Measurements from ENCODE around the gene INHBB. TPM values are rescaled to one million over a fixed set of nuclear protein-coding genes. Genes with fewer than 3 reads are reported as not detected.

The INHBB gene
- total RNA-seq, 1 donor from 2014 or later = not detected

DNA sequence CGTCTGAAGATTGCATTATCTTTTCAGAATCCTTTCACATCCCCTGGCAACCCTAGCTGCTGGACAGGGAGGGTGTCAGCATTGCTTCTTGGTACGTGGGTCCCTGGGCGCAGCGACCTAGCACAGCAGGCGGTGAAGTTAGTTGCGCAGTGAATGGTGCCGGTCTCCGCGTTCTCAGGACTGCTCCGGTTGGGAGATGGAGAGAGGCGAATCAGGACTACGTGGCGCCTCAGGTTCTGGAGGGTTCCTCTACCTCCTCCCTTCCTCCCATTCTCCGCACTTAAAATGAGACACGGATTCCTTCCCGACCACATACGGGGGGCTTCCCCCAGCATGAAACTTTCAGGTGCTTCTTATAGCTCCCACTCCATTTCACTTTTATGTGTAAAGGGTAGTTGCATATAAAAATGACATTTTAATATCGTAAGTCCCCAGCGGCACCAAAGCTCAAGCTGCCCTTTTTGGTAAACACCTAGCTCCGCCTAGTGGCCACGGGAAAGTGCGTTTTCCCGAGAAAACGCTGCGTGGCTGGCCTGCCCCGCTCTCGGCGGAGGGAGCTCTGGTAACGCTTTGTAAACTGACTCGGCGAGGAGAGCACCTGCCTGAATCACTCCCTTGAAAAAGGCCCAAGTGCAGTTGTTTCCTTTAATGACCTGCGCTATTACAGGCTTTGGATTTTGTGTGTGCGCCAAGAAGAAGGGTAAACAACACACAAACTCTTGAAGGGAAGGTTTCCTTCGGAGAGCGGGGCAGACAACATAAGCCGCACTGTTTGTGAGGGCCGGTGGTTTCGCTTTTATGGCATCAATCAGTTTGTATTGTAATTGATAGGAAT, 32.9 kb upstream of the INHBB start:
- peak overlapping the region; percentile 73 for H3K27ac Mint-ChIP-seq
- DNase-seq (ENCODE audit: low spot score, unreplicated experiment) = peak; percentile 64
- peaks cover 34% of the 10 kb centered on the region for H3K27me3 Mint-ChIP-seq
- TF ChIP-seq, protein P1, sequence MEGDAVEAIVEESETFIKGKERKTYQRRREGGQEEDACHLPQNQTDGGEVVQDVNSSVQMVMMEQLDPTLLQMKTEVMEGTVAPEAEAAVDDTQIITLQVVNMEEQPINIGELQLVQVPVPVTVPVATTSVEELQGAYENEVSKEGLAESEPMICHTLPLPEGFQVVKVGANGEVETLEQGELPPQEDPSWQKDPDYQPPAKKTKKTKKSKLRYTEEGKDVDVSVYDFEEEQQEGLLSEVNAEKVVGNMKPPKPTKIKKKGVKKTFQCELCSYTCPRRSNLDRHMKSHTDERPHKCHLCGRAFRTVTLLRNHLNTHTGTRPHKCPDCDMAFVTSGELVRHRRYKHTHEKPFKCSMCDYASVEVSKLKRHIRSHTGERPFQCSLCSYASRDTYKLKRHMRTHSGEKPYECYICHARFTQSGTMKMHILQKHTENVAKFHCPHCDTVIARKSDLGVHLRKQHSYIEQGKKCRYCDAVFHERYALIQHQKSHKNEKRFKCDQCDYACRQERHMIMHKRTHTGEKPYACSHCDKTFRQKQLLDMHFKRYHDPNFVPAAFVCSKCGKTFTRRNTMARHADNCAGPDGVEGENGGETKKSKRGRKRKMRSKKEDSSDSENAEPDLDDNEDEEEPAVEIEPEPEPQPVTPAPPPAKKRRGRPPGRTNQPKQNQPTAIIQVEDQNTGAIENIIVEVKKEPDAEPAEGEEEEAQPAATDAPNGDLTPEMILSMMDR (IDR thresholded peaks at IDR 0.05; ENCODE audit: unreplicated experiment) = peak; percentile 92
- H3K36me3 Mint-ChIP-seq (ENCODE audit: insufficient read depth) = no peaks in the 10 kb centered on the region
- no peaks in the 10 kb centered on the region for H3K9me3 Mint-ChIP-seq (ENCODE audit: low read depth)
- peak overlapping the region; percentile 58 for H3K4me3 Mint-ChIP-seq (ENCODE audit: low read depth)
- peaks cover 12% of the 10 kb centered on the region for H3K4me1 Mint-ChIP-seq (ENCODE audit: low read depth)

DNA sequence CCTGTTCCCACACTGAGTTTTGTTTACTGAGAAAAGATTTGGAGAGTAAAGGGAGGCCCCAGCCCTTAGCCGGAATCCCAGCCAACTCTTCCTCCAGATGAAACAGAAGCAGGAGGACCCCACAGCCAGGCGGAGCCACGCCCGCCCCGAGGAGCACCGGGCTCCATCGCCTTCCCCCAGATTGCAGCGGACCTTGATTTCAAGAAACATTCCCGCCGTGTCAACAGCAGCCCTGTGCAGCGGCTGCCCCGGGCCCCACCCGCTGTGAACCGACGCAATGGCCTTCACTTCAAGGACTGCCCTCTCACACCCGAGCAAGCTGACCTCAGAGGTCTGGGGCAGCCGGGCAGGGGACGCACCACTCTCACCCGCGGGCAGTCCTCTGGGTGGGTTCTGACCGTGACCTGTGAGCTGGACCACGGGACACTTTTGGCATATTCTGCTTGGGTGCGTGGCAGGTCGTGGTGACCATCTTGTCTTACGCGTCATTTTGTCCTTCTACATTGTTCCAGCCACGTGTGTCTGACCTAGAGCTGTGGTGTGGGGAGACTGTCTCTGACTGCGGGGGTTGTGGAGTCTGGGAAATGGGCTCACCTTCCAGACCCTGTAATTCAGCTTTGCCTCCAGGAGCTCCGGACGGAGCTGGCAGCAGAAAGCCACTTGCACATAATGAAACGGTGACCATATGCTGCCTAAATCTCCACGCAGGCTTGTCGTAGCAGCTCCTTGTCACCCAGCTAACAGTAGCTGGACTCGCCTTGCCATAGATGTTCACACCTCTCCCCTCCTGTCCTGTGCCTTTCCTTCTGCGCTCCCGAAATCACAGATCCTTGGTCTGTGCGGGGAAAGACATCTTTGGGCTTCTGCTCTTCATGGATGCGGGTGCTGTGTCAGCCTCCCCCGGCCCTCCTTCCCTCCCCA, 32.0 kb upstream of the INHBB start:
- no peaks in the 10 kb centered on the region for H3K36me3 Mint-ChIP-seq (ENCODE audit: insufficient read depth)
- no peak for DNase-seq (ENCODE audit: low spot score, unreplicated experiment)
- peaks cover 41% of the 10 kb centered on the region for H3K27me3 Mint-ChIP-seq

DNA sequence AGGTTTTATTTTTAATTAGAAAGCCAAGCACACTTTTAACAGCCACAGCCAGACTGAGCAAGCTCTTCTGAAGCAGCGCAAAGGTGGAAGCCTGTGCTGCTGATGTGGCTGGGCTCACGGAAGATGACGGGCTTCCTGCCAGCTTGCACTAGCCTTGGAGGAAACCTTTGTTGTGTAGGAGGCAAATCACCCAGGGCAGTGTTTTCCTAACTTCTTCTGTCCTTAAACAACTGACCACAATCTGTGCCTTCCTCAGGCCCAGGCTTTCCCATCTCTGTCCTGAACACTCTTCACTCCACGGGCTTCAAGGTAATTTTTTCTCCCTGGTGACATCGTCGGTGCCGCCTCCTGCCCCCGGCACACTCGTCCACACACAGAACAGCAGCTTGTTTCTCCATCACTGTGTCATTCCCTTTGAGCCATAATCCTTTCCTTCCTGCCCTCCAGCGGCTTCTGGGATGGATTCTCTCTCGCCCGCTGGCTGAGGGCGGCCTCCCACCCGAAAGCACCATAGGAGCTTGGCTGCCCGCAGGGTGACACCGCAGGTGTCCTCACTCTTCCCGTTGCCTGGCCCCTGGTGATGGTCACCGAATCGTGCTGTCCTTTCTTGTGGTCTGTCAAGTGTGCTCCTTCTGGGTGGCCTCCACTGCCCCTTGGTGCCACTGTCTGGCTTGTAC, 31.1 kb upstream of the INHBB start:
- H3K4me3 Mint-ChIP-seq (ENCODE audit: low read depth) = no peak overlapping the region
- H3K27me3 Mint-ChIP-seq = peaks cover 46% of the 10 kb centered on the region
- no peaks in the 10 kb centered on the region for H3K36me3 Mint-ChIP-seq (ENCODE audit: insufficient read depth)
- TF ChIP-seq, protein P1 (IDR thresholded peaks at IDR 0.05; ENCODE audit: unreplicated experiment) = no peak
- DNase-seq (ENCODE audit: low spot score, unreplicated experiment) = no peak
- no peaks in the 10 kb centered on the region for H3K9me3 Mint-ChIP-seq (ENCODE audit: low read depth)
- no peak overlapping the region for H3K27ac Mint-ChIP-seq
- peaks cover 15% of the 10 kb centered on the region for H3K4me1 Mint-ChIP-seq (ENCODE audit: low read depth)

More for the DNA sequence above, 32.0 kb upstream of the INHBB start:
- Mint-ChIP-seq H3K9me3 (ENCODE audit: low read depth) (no peaks in the 10 kb centered on the region), H3K4me1 (ENCODE audit: low read depth) (peaks cover 14% of the 10 kb centered on the region), H3K4me3 (ENCODE audit: low read depth) (peak overlapping the region; percentile 58), H3K27ac (no peak overlapping the region)
- TF ChIP-seq, protein P1 (IDR thresholded peaks at IDR 0.05; ENCODE audit: unreplicated experiment) = no peak

DNA sequence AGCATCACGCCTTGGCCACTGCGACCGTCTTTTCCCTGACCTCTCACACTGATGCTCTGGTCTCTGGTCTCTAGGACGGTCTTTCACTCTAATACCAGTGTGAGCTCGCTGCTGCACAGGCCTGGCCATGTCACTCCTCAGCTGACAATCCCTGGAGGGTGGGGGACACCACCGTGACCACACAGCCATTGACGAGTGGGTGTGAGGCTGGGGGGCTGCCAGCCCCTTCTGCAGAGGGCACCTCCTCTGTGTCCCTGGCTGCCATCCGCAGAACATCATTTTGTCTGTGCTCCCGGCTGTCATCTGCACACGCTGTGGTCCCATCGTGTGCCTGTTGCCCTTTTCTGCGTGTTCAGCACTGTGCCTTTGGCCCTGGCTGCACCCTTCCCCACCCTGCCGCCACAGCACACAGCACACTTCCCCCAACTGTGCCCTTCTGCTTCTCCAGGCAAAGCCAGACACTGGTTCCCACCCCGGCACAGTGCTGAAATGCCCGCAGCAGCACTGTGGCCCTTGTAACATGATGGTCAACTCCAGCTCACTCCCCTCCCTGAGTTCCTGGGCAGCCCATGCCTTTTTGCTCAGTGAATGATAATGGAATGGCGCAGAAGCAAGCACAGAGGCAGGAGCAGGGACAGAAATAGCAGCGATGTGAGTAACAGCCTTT, 30.4 kb upstream of the INHBB start:
- no peak overlapping the region for H3K27ac Mint-ChIP-seq
- peaks cover 15% of the 10 kb centered on the region for H3K4me1 Mint-ChIP-seq (ENCODE audit: low read depth)
- no peak for DNase-seq (ENCODE audit: low spot score, unreplicated experiment)
- peaks cover 52% of the 10 kb centered on the region for H3K27me3 Mint-ChIP-seq
- no peaks in the 10 kb centered on the region for H3K9me3 Mint-ChIP-seq (ENCODE audit: low read depth)
- TF ChIP-seq, protein P1 (IDR thresholded peaks at IDR 0.05; ENCODE audit: unreplicated experiment) = no peak
- H3K36me3 Mint-ChIP-seq (ENCODE audit: insufficient read depth) = no peaks in the 10 kb centered on the region
- H3K4me3 Mint-ChIP-seq (ENCODE audit: low read depth) = no peak overlapping the region
